GM23338 (cell line): ENCODE data around the gene SP140L.

Source experiments
- CREB1 ChIP-seq: fragments of 250-450 bp; sonication (Bioruptor Pico); IDR thresholded peaks from 2 replicates; pipeline ENCODE4 v1.5.0; 2020; ENCODE audit warnings: low read depth, mild to moderate bottlenecking, moderate library complexity
- EZH2 ChIP-seq: fragments of 200-600 bp; sonication (generic); IDR thresholded peaks from one replicate; pipeline ENCODE4 v1.8.0; 2017; ENCODE audit warnings: antibody characterized with exemption, mild to moderate bottlenecking, low read depth; ENCODE audit not compliant: unreplicated experiment
- NANOG ChIP-seq: IDR thresholded peaks from 2 replicates; pipeline ENCODE4 v1.6.1; 2016; ENCODE audit warnings: antibody characterized with exemption, borderline replicate concordance
- POLR2AphosphoS5 ChIP-seq: IDR thresholded peaks from 2 replicates; pipeline ENCODE4 v1.6.1; 2016; ENCODE audit warnings: antibody characterized with exemption, low read depth
- TF ChIP-seq, protein P1 (sequence below), 2 experiments: fragments of 200-600 bp in 1 of 2; sonication (generic) in 1 of 2; conservative IDR thresholded peaks; 2 replicates each; pipeline versions ENCODE4 v1.5.1 to v1.6.1; 2016 to 2017; ENCODE audit warnings: antibody characterized with exemption in 2 of 2, low read depth in 2 of 2, mild to moderate bottlenecking in 2 of 2, moderate library complexity in 1 of 2
- TF ChIP-seq, protein P2 (sequence below): IDR thresholded peaks from one replicate; pipeline ENCODE4 v1.6.1; 2018; ENCODE audit warnings: antibody characterized with exemption; ENCODE audit not compliant: unreplicated experiment

DNA sequence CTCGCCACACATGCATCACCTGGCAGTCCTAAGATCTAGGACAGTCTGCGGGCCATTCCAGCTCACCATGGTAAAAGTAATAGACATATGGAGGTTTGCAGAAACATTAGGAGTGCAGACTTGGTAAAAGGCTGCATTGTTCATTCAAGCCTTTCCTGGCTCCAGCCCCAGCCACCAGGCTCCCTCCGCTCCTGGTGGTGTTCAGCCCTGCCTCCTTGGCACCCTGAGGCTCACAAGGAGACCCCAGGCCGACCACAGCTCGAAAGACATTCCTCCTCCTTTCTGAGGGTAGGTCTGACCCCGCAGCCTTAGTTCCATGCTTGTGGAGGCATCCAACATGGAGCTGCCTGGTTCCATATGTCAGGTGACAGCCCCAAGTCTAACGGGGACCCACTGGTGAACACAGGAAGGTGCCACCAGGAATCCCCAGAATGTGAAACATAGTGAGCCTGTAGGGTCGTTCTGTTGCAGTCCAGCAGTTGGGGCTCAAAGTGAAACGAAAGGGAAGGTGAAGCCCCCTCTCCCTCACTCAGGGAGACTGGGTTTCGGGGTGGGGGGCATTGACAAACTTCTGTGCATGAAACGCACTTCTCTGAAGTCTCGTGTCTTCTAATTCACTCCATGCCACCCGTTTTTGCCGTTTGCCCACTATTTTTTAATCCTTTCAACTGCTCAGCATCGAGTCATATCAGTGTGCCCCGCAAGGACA, 84.0 kb downstream of the SP140L start:
- TF ChIP-seq, protein P1, sequence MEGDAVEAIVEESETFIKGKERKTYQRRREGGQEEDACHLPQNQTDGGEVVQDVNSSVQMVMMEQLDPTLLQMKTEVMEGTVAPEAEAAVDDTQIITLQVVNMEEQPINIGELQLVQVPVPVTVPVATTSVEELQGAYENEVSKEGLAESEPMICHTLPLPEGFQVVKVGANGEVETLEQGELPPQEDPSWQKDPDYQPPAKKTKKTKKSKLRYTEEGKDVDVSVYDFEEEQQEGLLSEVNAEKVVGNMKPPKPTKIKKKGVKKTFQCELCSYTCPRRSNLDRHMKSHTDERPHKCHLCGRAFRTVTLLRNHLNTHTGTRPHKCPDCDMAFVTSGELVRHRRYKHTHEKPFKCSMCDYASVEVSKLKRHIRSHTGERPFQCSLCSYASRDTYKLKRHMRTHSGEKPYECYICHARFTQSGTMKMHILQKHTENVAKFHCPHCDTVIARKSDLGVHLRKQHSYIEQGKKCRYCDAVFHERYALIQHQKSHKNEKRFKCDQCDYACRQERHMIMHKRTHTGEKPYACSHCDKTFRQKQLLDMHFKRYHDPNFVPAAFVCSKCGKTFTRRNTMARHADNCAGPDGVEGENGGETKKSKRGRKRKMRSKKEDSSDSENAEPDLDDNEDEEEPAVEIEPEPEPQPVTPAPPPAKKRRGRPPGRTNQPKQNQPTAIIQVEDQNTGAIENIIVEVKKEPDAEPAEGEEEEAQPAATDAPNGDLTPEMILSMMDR (conservative IDR thresholded peaks at IDR 0.05; ENCODE audit: low read depth in 2 of 2): no peak
- no peak for TF ChIP-seq NANOG
- no peak for TF ChIP-seq POLR2AphosphoS5
- no peak for TF ChIP-seq CREB1 (CRISPR knock-in tag)
- TF ChIP-seq, protein P2, sequence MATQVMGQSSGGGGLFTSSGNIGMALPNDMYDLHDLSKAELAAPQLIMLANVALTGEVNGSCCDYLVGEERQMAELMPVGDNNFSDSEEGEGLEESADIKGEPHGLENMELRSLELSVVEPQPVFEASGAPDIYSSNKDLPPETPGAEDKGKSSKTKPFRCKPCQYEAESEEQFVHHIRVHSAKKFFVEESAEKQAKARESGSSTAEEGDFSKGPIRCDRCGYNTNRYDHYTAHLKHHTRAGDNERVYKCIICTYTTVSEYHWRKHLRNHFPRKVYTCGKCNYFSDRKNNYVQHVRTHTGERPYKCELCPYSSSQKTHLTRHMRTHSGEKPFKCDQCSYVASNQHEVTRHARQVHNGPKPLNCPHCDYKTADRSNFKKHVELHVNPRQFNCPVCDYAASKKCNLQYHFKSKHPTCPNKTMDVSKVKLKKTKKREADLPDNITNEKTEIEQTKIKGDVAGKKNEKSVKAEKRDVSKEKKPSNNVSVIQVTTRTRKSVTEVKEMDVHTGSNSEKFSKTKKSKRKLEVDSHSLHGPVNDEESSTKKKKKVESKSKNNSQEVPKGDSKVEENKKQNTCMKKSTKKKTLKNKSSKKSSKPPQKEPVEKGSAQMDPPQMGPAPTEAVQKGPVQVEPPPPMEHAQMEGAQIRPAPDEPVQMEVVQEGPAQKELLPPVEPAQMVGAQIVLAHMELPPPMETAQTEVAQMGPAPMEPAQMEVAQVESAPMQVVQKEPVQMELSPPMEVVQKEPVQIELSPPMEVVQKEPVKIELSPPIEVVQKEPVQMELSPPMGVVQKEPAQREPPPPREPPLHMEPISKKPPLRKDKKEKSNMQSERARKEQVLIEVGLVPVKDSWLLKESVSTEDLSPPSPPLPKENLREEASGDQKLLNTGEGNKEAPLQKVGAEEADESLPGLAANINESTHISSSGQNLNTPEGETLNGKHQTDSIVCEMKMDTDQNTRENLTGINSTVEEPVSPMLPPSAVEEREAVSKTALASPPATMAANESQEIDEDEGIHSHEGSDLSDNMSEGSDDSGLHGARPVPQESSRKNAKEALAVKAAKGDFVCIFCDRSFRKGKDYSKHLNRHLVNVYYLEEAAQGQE: no peak
- no peak for TF ChIP-seq EZH2
